Smooth muscle cell (in vitro differentiated cells): ENCODE results near the gene CELSR3. TPM values are rescaled to one million over a fixed set of nuclear protein-coding genes. Genes with fewer than 3 reads are reported as not detected.

ENCODE experiments used
- DNase-seq: peaks from one replicate; lab custom pipeline; 2025; ENCODE audit not compliant: unreplicated experiment; lab: John Stamatoyannopoulos, UW
- H2AFZ ChIP-seq: fragments of 200-600 bp; sonication (generic); 2 replicates; pipeline ENCODE4 v1.6.0; 2016; ENCODE audit warnings: antibody characterized with exemption, low read depth, mild to moderate bottlenecking
- H3F3A ChIP-seq: fragments of 200-600 bp; sonication (generic); 2 replicates; pipeline ENCODE4 v1.6.0; 2017; ENCODE audit warnings: antibody characterized with exemption, low read depth
- H3K27ac ChIP-seq: fragments of 200-600 bp; sonication (generic); 2 replicates; pipeline ENCODE4 v1.5.1; 2016; ENCODE audit warnings: low read depth, mild to moderate bottlenecking
- H3K27me3 ChIP-seq: fragments of 200-600 bp; sonication (generic); 2 replicates; pipeline ENCODE4 v1.6.1; 2016; ENCODE audit warnings: low read depth, mild to moderate bottlenecking
- H3K36me3 ChIP-seq: fragments of 200-600 bp; sonication (generic); 2 replicates; pipeline ENCODE4 v1.5.1; 2016; ENCODE audit warnings: low read depth
- H3K4me1 ChIP-seq: fragments of 200-600 bp; sonication (generic); 2 replicates; pipeline ENCODE4 v1.5.1; 2016; ENCODE audit warnings: low read depth
- H3K4me2 ChIP-seq: fragments of 200-600 bp; sonication (generic); 2 replicates; pipeline ENCODE4 v1.6.0; 2016; ENCODE audit warnings: mild to moderate bottlenecking
- H3K4me3 ChIP-seq: fragments of 200-600 bp; sonication (generic); 2 replicates; pipeline ENCODE4 v1.5.1; 2016; ENCODE audit warnings: mild to moderate bottlenecking
- H3K79me2 ChIP-seq: fragments of 200-600 bp; sonication (generic); 2 replicates; pipeline ENCODE4 v1.6.0; 2016; ENCODE audit warnings: low read depth, mild to moderate bottlenecking
- H3K9ac ChIP-seq: fragments of 200-600 bp; sonication (generic); 2 replicates; pipeline ENCODE4 v1.6.0; 2016; ENCODE audit warnings: low read depth
- H3K9me3 ChIP-seq: fragments of 200-600 bp; sonication (generic); replicated peaks from 2 replicates; pipeline ENCODE4 v1.5.1; 2016; ENCODE audit warnings: low read depth
- H4K20me1 ChIP-seq: fragments of 200-600 bp; sonication (generic); 2 replicates; pipeline ENCODE4 v1.6.0; 2016; ENCODE audit warnings: low read depth
- WGBS: methylation state at CpG from one replicate; pipeline ENCODE4 v1.1.7; 2016; ENCODE audit warnings: low lambda C conversion rate; 5-methylcytosine and 5-hydroxymethylcytosine counted together
- polyA plus RNA-seq: library from polyadenylated mRNA; unstranded; fragments of >200 nt; fragmentation: Nextera tagmentation; extraction: Ambion mirVana; gene quantifications from 2 replicates; pipeline ENCODE4 v1.2.1, GENCODE V29; 2016
- total RNA-seq: library from RNA; depleted of rRNA; stranded (reverse); fragments of >200 nt; gene quantifications from 2 replicates; pipeline ENCODE4 v1.2.3, GENCODE V29; 2014
- TF ChIP-seq, protein P1 (sequence below): fragments of 200-600 bp; sonication (generic); IDR thresholded peaks from 2 replicates; pipeline ENCODE4 v1.5.1; 2017; ENCODE audit warnings: borderline replicate concordance, mild to moderate bottlenecking, antibody characterized with exemption; ENCODE audit not compliant: insufficient read depth, poor library complexity, severe bottlenecking

CELSR3 gene
- total and polyA plus RNA-seq, 2 experiments from 2014 or later, result 1.5 to 2.5 TPM

GRCh38 chr3:48688032-48688736, 25.5 kb upstream of the CELSR3 start:
- Histone ChIP-seq H3K9me3 (no peaks in the 10 kb centered on the region), H4K20me1 (peaks cover 62% of the 10 kb centered on the region), H3K4me1 (peaks cover 11% of the 10 kb centered on the region), H2AFZ (no peak overlapping the region), H3K9ac (no peak overlapping the region), H3K27ac (no peak overlapping the region), H3K4me2 (no peak overlapping the region), H3K79me2 (peaks cover 42% of the 10 kb centered on the region), H3K36me3 (peaks cover 15% of the 10 kb centered on the region), H3K4me3 (no peak overlapping the region), H3F3A (peaks cover 48% of the 10 kb centered on the region), H3K27me3 (no peaks in the 10 kb centered on the region)
- no peak for DNase-seq
- TF ChIP-seq, protein P1, sequence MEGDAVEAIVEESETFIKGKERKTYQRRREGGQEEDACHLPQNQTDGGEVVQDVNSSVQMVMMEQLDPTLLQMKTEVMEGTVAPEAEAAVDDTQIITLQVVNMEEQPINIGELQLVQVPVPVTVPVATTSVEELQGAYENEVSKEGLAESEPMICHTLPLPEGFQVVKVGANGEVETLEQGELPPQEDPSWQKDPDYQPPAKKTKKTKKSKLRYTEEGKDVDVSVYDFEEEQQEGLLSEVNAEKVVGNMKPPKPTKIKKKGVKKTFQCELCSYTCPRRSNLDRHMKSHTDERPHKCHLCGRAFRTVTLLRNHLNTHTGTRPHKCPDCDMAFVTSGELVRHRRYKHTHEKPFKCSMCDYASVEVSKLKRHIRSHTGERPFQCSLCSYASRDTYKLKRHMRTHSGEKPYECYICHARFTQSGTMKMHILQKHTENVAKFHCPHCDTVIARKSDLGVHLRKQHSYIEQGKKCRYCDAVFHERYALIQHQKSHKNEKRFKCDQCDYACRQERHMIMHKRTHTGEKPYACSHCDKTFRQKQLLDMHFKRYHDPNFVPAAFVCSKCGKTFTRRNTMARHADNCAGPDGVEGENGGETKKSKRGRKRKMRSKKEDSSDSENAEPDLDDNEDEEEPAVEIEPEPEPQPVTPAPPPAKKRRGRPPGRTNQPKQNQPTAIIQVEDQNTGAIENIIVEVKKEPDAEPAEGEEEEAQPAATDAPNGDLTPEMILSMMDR, result no peak
- WGBS, result 94% methylated on average over 18 of the region's 18 CpGs

GRCh38 chr3:48687220-48687678, 24.6 kb upstream of the CELSR3 start:
- Histone ChIP-seq H3K27me3 (no peaks in the 10 kb centered on the region), H3K9me3 (no peaks in the 10 kb centered on the region), H3K4me3 (no peak overlapping the region), H3K4me1 (peaks cover 11% of the 10 kb centered on the region), H3K4me2 (no peak overlapping the region), H3K36me3 (peaks cover 6% of the 10 kb centered on the region), H3K79me2 (peaks cover 33% of the 10 kb centered on the region), H3F3A (peaks cover 39% of the 10 kb centered on the region), H4K20me1 (peaks cover 55% of the 10 kb centered on the region), H3K27ac (no peak overlapping the region), H3K9ac (no peak overlapping the region), H2AFZ (no peak overlapping the region)
- no peak for DNase-seq
- 77% methylated on average over 3 of the region's 3 CpGs for WGBS
- TF ChIP-seq, protein P1, result no peak

GRCh38 chr3:48686538-48687219, 24.0 kb upstream of the CELSR3 start:
- Histone ChIP-seq H3K9me3 (no peaks in the 10 kb centered on the region), H3K4me2 (peak overlapping the region; percentile 94), H3K4me3 (peak overlapping the region; percentile 94), H3K4me1 (peaks cover 11% of the 10 kb centered on the region), H3K27ac (no peak overlapping the region), H4K20me1 (peaks cover 49% of the 10 kb centered on the region), H3K36me3 (peaks cover 6% of the 10 kb centered on the region), H3K27me3 (no peaks in the 10 kb centered on the region), H3K79me2 (peaks cover 27% of the 10 kb centered on the region), H2AFZ (no peak overlapping the region), H3K9ac (no peak overlapping the region), H3F3A (peaks cover 35% of the 10 kb centered on the region)
- 61% methylated on average over 10 of the region's 10 CpGs for WGBS
- no peak for DNase-seq
- TF ChIP-seq, protein P1, result no peak
